CD14-positive monocyte (primary cell): ENCODE results near the gene PLIN1. TPM values are rescaled to one million over a fixed set of nuclear protein-coding genes. Genes with fewer than 3 reads are reported as not detected.

Experiments
- DNase-seq, 3 donors: peaks; one replicate each; pipeline ENCODE4 v3.0.0-alpha.2; 2011 to 2022
- H2AFZ ChIP-seq: 2 replicates; pipeline ENCODE4 v1.6.0; 2012; ENCODE audit warnings: mild to moderate bottlenecking, low read depth, low read length, inconsistent platforms; ENCODE audit not compliant: insufficient read depth, poor library complexity, severe bottlenecking
- H3K27ac ChIP-seq, 2 donors: 1 replicate in 1 of 2; 2 replicates in 1 of 2; pipeline ENCODE4 v1.5.1; 2012 to 2013; ENCODE audit warnings: low read length in 2 of 2, control low read depth in 1 of 2, inconsistent platforms in 1 of 2, low read depth in 1 of 2, mild to moderate bottlenecking in 1 of 2
- H3K27me3 ChIP-seq, 2 donors: one replicate each; pipeline versions ENCODE4 v1.6.0 to v1.6.1; 2011 to 2013; ENCODE audit warnings: low read length in 2 of 2; ENCODE audit not compliant: control insufficient read depth in 2 of 2, insufficient read depth in 2 of 2
- H3K36me3 ChIP-seq, 2 donors: replicated peaks in 1 of 2; 1 replicate in 1 of 2; 2 replicates in 1 of 2; pipeline versions ENCODE4 v1.5.1 to v1.6.1; 2012 to 2013; ENCODE audit warnings: low read length in 2 of 2, control low read depth in 1 of 2, inconsistent platforms in 1 of 2, mild to moderate bottlenecking in 1 of 2; ENCODE audit not compliant: insufficient read depth in 2 of 2, control insufficient read depth in 1 of 2
- H3K4me1 ChIP-seq, 2 donors: 1 replicate in 1 of 2; 2 replicates in 1 of 2; pipeline versions ENCODE4 v1.5.1 to v1.6.1; 2012 to 2013; ENCODE audit warnings: low read length in 2 of 2, control low read depth in 1 of 2, inconsistent platforms in 1 of 2, mild to moderate bottlenecking in 1 of 2, moderate library complexity in 1 of 2; ENCODE audit not compliant: insufficient read depth in 2 of 2, control insufficient read depth in 1 of 2
- H3K4me2 ChIP-seq: replicated peaks from 2 replicates; pipeline ENCODE3; 2012; ENCODE audit warnings: low read length, moderate library complexity, mild to moderate bottlenecking; ENCODE audit not compliant: poor library complexity, severe bottlenecking; ENCODE audit errors: extremely low read depth
- H3K4me3 ChIP-seq, 3 experiments: fragments of 200-600 bp in 1 of 3; sonication (generic) in 1 of 3; replicated peaks in 1 of 3; 1 replicate in 2 of 3; 2 replicates in 1 of 3; pipeline ENCODE4 v1.5.1; 2011 to 2013; ENCODE audit warnings: low read length in 3 of 3, mild to moderate bottlenecking in 3 of 3, control low read depth in 2 of 3, low read depth in 2 of 3, inconsistent platforms in 1 of 3, moderate library complexity in 1 of 3
- H3K79me2 ChIP-seq: 2 replicates; pipeline ENCODE4 v1.6.0; 2012; ENCODE audit warnings: mild to moderate bottlenecking, control low read depth, inconsistent platforms, low read length, moderate library complexity; ENCODE audit not compliant: insufficient read depth
- H3K9ac ChIP-seq: 2 replicates; pipeline ENCODE4 v1.6.0; 2017; ENCODE audit warnings: low read length, mild to moderate bottlenecking; ENCODE audit not compliant: insufficient read depth, poor library complexity, severe bottlenecking
- H3K9me3 ChIP-seq, 2 donors: replicated peaks in 1 of 2; 1 replicate in 1 of 2; 2 replicates in 1 of 2; pipeline versions ENCODE4 v1.5.1 to v1.6.1; 2012 to 2013; ENCODE audit warnings: low read length in 2 of 2, control low read depth in 1 of 2; ENCODE audit not compliant: control insufficient read depth in 1 of 2, insufficient read depth in 1 of 2
- H4K20me1 ChIP-seq: 2 replicates; pipeline ENCODE4 v1.6.0; 2012; ENCODE audit warnings: mild to moderate bottlenecking, low read length, control low read depth, moderate library complexity; ENCODE audit not compliant: insufficient read depth
- H3K27ac Mint-ChIP-seq, 7 donors: one replicate each; pipeline ENCODE4 v1.8.0; 2020; ENCODE audit warnings: mild to moderate bottlenecking in 7 of 7, mixed read lengths in 7 of 7, moderate library complexity in 6 of 7, inconsistent platforms in 2 of 7
- H3K27me3 Mint-ChIP-seq, 3 donors: one replicate each; pipeline ENCODE4 v1.8.0; 2021 to 2022; ENCODE audit warnings: low read depth in 3 of 3, mild to moderate bottlenecking in 3 of 3, mixed read lengths in 3 of 3, moderate library complexity in 3 of 3, inconsistent platforms in 1 of 3
- H3K36me3 Mint-ChIP-seq, 2 donors: one replicate each; pipeline ENCODE4 v1.8.0; 2020; ENCODE audit warnings: mixed read lengths in 2 of 2, inconsistent platforms in 1 of 2, mild to moderate bottlenecking in 1 of 2
- H3K4me1 Mint-ChIP-seq: one replicate; pipeline ENCODE4 v1.8.0; 2020; ENCODE audit warnings: mild to moderate bottlenecking, mixed read lengths
- H3K4me3 Mint-ChIP-seq, 2 donors: one replicate each; pipeline ENCODE4 v1.8.0; 2020; ENCODE audit warnings: mild to moderate bottlenecking in 2 of 2, mixed read lengths in 2 of 2, moderate library complexity in 1 of 2
- H3K9me3 Mint-ChIP-seq, 7 donors: one replicate each; pipeline ENCODE4 v1.8.0; 2020 to 2022; ENCODE audit warnings: mixed read lengths in 7 of 7, mild to moderate bottlenecking in 6 of 7, moderate library complexity in 6 of 7, inconsistent platforms in 2 of 7
- CTCF ChIP-seq: fragments of 200-600 bp; IDR thresholded peaks from one replicate; pipeline ENCODE4 v1.8.0; 2022; ENCODE audit warnings: antibody characterized with exemption, mild to moderate bottlenecking
- WGBS: methylation state at CpG from one replicate; pipeline ENCODE4 v1.1.5; 2013; ENCODE audit warnings: missing lambda C conversion rate; ENCODE audit not compliant: insufficient coverage; 5-methylcytosine and 5-hydroxymethylcytosine counted together
- intact Hi-C, 2 donors: fragments of 100-400 bp; cut with micrococcal nuclease; formaldehyde crosslinking; loops; one replicate each; pipeline versions ENCODE4 v1.15.0 to v1.15.1; 2023
- polyA plus RNA-seq, 3 donors: library from polyadenylated mRNA; depleted of rRNA in 1 of 3; unstranded in 2 of 3; stranded (reverse) in 1 of 3; fragments of 300-500 nt in 2 of 3; fragments of >200 nt in 1 of 3; fragmentation: Illumina TruSeq in 2 of 3; gene quantifications; 1 replicate in 2 of 3; 2 replicates in 1 of 3; pipeline ENCODE4 v1.2.3, GENCODE V29; 2012 to 2021

PLIN1 gene
- polyA plus RNA-seq, 3 donors: 0.12 TPM; not detected in 2

GRCh38 chr15:89645680-89646079 lies 33.5 kb downstream of the PLIN1 start:
- WGBS: 93% methylated on average over 7 of the region's 8 CpGs

GRCh38 chr15:89642106-89642505 lies 37.1 kb downstream of the PLIN1 start:
- no peaks in the 10 kb centered on the region for H3K27me3 ChIP-seq
- H3K4me1 Mint-ChIP-seq: peaks cover under 1% of the 10 kb centered on the region
- H3K4me1 ChIP-seq: no peaks in the 10 kb centered on the region
- no peak overlapping the region for H3K4me3 Mint-ChIP-seq
- no peaks in the 10 kb centered on the region for H3K36me3 ChIP-seq
- H3K9me3 Mint-ChIP-seq: peaks cover 1 to 7% (median 4%) of the 10 kb centered on the region in 7 donors
- H3K4me2 ChIP-seq: no peak overlapping the region
- peaks cover 0 to 3% (median 2%) of the 10 kb centered on the region in 3 donors for H3K27me3 Mint-ChIP-seq
- no peak overlapping the region for H2AFZ ChIP-seq
- H3K9me3 ChIP-seq: peaks cover 0 to 3% of the 10 kb centered on the region in 2 donors
- no peaks in the 10 kb centered on the region for H3K79me2 ChIP-seq
- no peak overlapping the region for H3K27ac Mint-ChIP-seq
- no peak overlapping the region for H3K4me3 ChIP-seq
- WGBS: 99% methylated on average over 15 of the region's 16 CpGs
- no peak overlapping the region for H3K27ac ChIP-seq
- no peak overlapping the region for H3K9ac ChIP-seq
- H3K36me3 Mint-ChIP-seq: no peaks in the 10 kb centered on the region
- DNase-seq: no peak
- no peaks in the 10 kb centered on the region for H4K20me1 ChIP-seq
- intact Hi-C loops: no loop called here
- TF ChIP-seq CTCF: no peak

More at GRCh38 chr15:89645680-89646079, 33.5 kb downstream of the PLIN1 start:
- H3K4me1 Mint-ChIP-seq: peaks cover 4% of the 10 kb centered on the region
- intact Hi-C loops: no loop called here
- no peak overlapping the region for H3K4me3 ChIP-seq
- H3K4me3 Mint-ChIP-seq: no peak overlapping the region
- no peak overlapping the region for H2AFZ ChIP-seq
- no peak overlapping the region for H3K9ac ChIP-seq
- no peaks in the 10 kb centered on the region for H3K27me3 ChIP-seq
- no peak overlapping the region for H3K4me2 ChIP-seq
- H3K36me3 ChIP-seq: no peaks in the 10 kb centered on the region
- H3K9me3 ChIP-seq: peaks cover 0 to 5% of the 10 kb centered on the region in 2 donors
- peaks cover 0 to 6% (median 2%) of the 10 kb centered on the region in 7 donors for H3K9me3 Mint-ChIP-seq
- no peak overlapping the region for H3K27ac ChIP-seq
- no peaks in the 10 kb centered on the region for H3K79me2 ChIP-seq
- H3K27ac Mint-ChIP-seq: no peak overlapping the region
- H3K27me3 Mint-ChIP-seq: peaks cover 0 to 3% (median 2%) of the 10 kb centered on the region in 3 donors
- H3K36me3 Mint-ChIP-seq: no peaks in the 10 kb centered on the region
- no peak for TF ChIP-seq CTCF
- no peaks in the 10 kb centered on the region for H3K4me1 ChIP-seq
- H4K20me1 ChIP-seq: no peaks in the 10 kb centered on the region
- DNase-seq: no peak
